Activated CD8-positive, alpha-beta memory T cell treated with anti-CD3 and anti-CD28 coated beads, Interleukin-2, amount 50 U/mL, for 1 hour (primary cell): ENCODE results near the gene RBPJ.
"Not testable (repeated sequence)": the region's sequence is repeated elsewhere in the genome, so short reads cannot be mapped to it uniquely, and the experiment has no call there.

Experiments used
- DNase-seq: peaks from one replicate; pipeline ENCODE4 v3.0.0-alpha.2; 2020; ENCODE audit errors: extremely low read depth

RBPJ gene

GRCh38 chr4:26342328-26343037, 21.7 kb downstream of the RBPJ start:
- no peak for DNase-seq

- DNase-seq = no peak
Measured at GRCh38 chr4:26343038-26343398, 22.2 kb downstream of the RBPJ start.

GRCh38 chr4:26344901-26345564, 24.2 kb downstream of the RBPJ start:
- no peak for DNase-seq

- DNase-seq = no peak
Measured at GRCh38 chr4:26345565-26345938, 24.7 kb downstream of the RBPJ start.

GRCh38 chr4:26346203-26346620, 25.4 kb downstream of the RBPJ start:
- no peak for DNase-seq

- DNase-seq = no peak
Measured at GRCh38 chr4:26349496-26349895, 28.7 kb downstream of the RBPJ start.

- no peak for DNase-seq
Measured at GRCh38 chr4:26351685-26352084, 30.9 kb downstream of the RBPJ start.

- no peak for DNase-seq
Measured at GRCh38 chr4:26354491-26354890, 33.7 kb downstream of the RBPJ start.

- no peak for DNase-seq
Measured at GRCh38 chr4:26355392-26356052, 34.7 kb downstream of the RBPJ start.

- no peak for DNase-seq
Measured at GRCh38 chr4:26356081-26356501, 35.3 kb downstream of the RBPJ start.

GRCh38 chr4:26359521-26359920, 38.7 kb downstream of the RBPJ start:
- DNase-seq = not testable (repeated sequence)

GRCh38 chr4:26360273-26360672, 39.5 kb downstream of the RBPJ start:
- DNase-seq = no peak

- no peak for DNase-seq
Measured at GRCh38 chr4:26360864-26361263, 40.0 kb downstream of the RBPJ start.

GRCh38 chr4:26361297-26361696, 40.5 kb downstream of the RBPJ start:
- DNase-seq = no peak

GRCh38 chr4:26362745-26363439, 42.1 kb downstream of the RBPJ start:
- DNase-seq = no peak

- DNase-seq = no peak
Measured at GRCh38 chr4:26365537-26366150, 44.8 kb downstream of the RBPJ start.

GRCh38 chr4:26367811-26368210, 47.0 kb downstream of the RBPJ start:
- no peak for DNase-seq

- DNase-seq = no peak
Measured at GRCh38 chr4:26368685-26369084, 47.9 kb downstream of the RBPJ start.

- no peak for DNase-seq
Measured at GRCh38 chr4:26369132-26369531, 48.3 kb downstream of the RBPJ start.

- no peak for DNase-seq
Measured at GRCh38 chr4:26369581-26369980, 48.8 kb downstream of the RBPJ start.

- DNase-seq = no peak
Measured at GRCh38 chr4:26372076-26372475, 51.3 kb downstream of the RBPJ start.
